Peyer's patch (tissue), 4 donors: ENCODE data around the gene LTBP2.

Source experiments
- POLR2A ChIP-seq, 2 donors: fragments of 450-650 bp; IDR thresholded peaks; one replicate each; pipeline ENCODE4 v1.5.1; 2017; ENCODE audit warnings: antibody characterized with exemption in 2 of 2, mild to moderate bottlenecking in 2 of 2, moderate library complexity in 2 of 2
- TF ChIP-seq, protein P1 (sequence below), 6 experiments: fragments of 450-650 bp in 4 of 6; fragments of 200-600 bp in 2 of 6; sonication (generic) in 1 of 6; IDR thresholded peaks; one replicate each; pipeline ENCODE4 v1.5.1; 2017 to 2019; ENCODE audit warnings: antibody characterized with exemption in 6 of 6, mild to moderate bottlenecking in 3 of 6, moderate library complexity in 1 of 6

DNA sequence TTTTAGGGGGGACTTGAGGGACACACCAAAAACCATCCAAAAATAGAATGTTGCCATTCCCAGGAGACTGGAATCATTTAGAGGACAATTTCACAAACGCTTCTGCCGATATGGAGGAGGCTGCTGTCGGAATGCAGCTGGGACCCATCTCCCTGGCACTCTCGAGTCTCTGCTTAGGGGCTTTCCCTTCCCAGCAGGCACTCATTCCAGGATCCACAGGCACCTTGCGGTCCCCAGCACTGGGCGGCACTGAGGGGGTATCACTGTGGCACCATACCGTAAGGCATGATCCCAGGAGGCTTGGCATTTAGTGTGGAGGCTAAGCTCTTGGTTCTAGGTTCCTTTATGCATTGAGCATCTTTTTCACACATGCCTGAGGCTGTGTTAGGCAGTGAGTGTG, 36.6 kb upstream of the LTBP2 start:
- TF ChIP-seq, protein P1, sequence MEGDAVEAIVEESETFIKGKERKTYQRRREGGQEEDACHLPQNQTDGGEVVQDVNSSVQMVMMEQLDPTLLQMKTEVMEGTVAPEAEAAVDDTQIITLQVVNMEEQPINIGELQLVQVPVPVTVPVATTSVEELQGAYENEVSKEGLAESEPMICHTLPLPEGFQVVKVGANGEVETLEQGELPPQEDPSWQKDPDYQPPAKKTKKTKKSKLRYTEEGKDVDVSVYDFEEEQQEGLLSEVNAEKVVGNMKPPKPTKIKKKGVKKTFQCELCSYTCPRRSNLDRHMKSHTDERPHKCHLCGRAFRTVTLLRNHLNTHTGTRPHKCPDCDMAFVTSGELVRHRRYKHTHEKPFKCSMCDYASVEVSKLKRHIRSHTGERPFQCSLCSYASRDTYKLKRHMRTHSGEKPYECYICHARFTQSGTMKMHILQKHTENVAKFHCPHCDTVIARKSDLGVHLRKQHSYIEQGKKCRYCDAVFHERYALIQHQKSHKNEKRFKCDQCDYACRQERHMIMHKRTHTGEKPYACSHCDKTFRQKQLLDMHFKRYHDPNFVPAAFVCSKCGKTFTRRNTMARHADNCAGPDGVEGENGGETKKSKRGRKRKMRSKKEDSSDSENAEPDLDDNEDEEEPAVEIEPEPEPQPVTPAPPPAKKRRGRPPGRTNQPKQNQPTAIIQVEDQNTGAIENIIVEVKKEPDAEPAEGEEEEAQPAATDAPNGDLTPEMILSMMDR (IDR thresholded peaks at IDR 0.05) = no peak
- TF ChIP-seq POLR2A (IDR thresholded peaks at IDR 0.05) = no peak
